GM21576 (cell line): ENCODE measurements around the gene HSFX1.

Experiments
- ATAC-seq: cut with Tn5 transposase; IDR thresholded peaks from one replicate; pipeline ENCODE4 v1.9.1; 2021; ENCODE audit warnings: mild to moderate bottlenecking, moderate library complexity; ENCODE audit not compliant: unreplicated experiment

HSFX1 gene

DNA sequence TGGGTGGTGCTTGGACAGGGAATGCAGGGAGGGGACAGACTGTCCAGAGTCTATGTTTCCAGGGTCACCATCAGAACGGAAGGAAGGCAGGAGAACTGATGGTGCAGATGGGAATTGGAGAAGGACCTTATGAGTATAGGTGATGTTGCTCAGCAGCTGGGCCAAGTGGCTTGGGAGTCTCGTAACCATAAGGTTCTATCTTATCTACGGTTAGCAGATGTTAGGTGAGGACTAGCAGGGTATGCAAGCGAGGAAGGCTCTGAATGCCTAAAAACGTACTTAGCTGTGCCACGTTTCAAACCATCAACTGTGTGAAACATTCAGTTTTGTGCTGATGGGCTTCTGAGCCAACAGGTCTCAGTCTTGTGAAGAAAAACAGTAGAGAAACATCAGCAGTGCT lies 30.2 kb downstream of the HSFX1 start:
- no peak for ATAC-seq

DNA sequence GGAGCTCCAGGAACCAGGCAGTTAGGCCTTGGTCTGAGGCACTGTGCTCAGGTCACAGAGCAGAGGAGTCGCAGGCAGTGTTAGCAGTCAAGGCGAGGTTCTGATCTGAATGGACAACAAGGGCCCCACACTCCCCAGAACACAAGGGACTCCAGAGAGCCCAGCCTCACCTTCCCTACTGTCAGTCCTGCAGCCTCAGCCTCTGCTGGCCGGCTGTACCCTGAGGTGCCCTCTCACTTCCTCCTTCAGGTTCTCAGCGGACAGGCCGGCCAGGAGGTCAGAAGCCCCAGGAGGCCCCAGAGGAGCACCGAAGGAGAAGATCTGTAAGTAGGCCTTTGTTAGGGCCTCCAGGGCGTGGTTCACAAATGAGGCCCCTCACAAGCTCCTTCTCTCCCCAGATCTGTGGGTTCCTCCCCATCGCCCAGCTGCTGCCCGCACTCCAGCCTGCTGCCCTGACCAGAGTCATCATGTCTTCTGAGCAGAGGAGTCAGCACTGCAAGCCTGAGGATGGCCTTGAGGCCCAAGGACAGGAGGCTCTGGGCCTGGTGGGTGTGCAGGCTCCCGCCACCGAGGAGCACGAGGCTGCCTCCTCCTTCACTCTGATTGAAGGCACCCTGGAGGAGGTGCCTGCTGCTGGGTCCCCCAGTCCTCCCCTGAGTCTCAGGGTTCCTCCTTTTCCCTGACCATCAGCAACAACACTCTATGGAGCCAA lies 34.0 kb downstream of the HSFX1 start:
- no peak for ATAC-seq

DNA sequence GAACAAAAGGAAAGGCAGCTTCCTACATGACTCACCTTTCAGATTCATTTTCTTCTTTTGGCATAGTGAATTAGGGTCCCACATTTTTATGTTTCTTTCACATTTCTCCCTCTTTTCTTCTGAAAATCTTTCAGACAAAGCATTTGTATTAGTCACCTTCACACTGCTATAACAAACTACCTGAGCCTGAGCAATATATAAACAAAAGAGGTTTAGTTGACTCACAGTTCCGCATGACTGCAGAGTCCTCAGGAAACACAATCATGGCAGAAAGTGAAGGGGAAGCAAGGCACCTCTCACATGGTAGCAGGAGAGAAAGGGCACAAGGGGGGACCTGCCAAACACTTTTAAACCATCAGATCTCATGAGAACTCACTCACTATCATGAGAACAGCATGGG lies 44.8 kb downstream of the HSFX1 start:
- no peak for ATAC-seq

DNA sequence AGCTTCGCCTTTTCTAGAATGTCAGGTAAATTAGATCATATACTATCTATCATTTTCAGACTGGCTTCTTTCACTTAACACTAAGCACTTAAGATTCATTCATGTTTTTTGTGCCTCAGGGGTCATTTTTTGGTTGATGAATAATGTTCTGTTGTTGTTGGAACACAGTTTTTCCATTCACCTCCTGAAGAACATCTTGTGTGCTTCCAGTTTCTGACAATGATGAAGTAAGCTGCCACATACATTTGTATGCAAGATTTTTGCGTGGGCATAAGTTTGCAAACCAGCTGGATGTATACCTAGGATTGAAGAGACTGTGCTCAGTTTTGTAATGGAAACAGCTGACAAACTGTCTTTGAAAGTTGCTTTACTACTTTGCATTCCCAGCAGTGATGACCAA lies 45.5 kb downstream of the HSFX1 start:
- ATAC-seq, result no peak

DNA sequence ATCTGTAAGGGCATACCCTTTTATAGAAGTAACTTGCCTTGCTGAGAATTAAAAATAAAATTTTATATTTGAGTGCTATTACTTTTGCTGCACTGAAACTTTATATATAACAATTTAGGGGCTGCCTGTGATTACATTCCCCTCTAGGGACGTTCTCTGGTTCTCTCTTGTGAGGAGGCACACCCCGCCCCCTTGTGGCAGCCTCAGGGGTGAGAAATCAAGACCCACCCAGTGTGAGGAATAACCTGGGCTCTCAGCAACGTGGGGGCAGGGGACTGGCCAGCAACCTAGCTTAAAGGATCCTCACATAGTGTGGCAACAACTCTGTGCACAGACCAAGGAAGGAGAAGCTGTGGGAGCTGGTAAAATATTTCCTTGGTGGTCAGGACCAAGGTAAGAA lies 51.6 kb downstream of the HSFX1 start:
- ATAC-seq, result no peak
